ENCODE results near the gene MYMK.

The MYMK gene

DNA sequence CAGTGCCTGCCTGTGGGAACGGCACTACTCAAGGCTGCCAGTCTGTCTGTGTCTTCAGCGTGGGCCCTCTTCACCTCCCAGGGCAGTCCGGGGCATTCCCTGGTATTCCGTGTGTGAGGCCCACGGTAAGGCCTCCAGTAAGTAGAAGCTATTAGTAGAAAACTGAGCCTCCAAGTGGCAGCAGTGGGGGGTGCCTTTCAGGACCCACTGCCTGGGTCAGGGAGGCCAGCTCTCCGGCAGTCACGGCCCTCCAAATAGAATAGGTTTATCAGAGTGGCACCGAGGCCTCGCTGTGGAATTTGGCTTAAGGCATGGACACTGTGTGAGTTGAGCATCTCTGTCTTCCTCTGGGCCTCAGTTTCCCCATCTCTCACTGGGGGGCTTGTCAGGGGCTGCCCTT is 32.8 kb upstream of the MYMK start:
- no peak for DNase-seq

DNA sequence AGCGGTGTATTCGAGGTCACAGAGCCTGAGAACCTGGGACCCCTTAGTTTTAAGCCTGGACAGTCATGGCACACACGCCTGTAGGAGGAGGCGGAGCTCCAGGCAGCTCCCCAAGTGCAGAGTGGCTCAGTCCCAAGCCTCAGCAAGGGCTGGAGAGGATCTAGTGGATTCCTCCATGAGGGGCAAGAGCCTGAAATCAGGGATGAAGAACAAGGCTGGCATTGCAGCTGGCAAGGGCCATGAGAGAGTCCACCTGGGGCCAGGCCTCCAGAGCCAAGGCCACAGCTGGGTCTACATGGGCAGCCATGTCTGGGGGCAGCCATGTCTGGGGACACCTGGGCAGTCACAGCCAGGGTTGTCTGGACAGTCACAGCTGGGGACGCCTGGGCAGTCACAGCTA is 31.6 kb upstream of the MYMK start:
- no peak for DNase-seq

DNA sequence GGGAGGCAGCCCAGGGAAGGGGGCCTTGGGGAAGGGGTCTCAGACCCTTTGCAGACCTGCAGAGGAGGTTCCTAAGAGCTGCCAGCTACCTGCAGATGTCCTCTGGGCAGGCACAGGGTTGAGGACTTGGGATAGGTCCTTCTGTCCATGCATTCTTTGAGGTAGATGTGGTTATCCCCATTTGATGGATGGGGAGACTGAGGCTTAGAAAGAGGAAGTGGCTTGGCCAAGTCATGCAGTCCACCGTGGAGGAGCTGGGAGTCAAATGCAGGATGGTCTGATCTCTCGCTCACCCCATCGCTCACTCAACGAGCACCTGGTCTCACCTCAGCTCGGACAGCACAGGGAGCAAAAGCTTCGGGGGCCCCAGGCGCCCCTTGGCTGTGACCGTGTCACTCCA is 30.0 kb upstream of the MYMK start:
- no peak for DNase-seq

DNA sequence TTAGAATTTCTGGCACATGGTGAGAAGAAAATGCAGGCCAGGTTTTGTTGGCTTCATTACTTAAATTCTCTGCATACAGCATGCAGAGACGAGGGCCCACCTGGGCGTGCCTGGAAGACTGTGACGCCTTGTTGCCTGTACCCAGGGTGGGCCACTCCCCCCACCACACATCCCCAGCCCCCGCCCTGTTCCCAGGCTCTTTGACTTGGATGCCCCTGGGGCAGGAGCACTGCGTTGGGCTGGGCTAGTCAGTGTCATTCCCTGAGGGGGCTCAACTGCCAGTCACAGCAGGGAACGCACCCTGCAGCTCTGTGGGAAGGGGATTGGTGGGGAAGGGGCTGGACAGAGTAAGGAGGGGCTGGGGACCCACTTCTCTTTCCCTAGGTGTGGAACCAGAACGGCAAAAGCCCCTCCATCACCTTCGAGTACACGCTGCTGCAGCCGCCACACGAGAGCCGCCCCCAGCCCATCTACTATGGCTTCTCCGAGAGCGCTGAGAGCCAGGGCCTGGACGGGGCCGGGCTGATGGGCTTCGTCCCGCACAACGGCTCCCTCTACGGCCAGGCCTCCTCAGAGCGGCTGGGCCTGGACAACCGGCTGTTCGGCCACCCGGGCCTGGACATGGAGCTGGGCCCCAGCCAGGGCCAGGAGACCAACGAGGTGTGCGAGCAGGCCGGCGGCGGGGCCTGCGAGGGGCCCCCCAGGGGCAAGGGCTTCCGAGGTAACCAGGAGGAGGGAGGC is 29.4 kb upstream of the MYMK start:
- no peak for DNase-seq

DNA sequence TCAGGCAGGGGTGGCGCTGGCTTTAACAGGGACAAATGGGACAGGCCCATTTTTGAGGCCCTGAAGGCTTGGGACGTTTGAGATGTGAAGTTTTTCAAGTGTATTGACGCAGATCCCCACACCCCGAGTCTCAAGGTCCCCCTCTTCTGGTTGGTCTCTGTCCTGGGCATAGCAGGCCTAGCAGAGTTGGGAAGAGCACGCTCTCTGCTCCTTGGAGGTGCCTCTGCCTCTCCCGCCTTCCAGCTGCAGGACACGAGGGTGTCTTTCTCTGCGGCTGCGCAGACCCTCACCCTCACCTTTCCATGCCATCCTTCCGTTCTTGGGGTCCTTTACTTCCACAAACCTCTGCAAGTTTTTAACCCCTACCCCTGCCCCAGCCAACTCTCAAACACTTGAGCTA is 28.4 kb upstream of the MYMK start:
- no peak for DNase-seq

DNA sequence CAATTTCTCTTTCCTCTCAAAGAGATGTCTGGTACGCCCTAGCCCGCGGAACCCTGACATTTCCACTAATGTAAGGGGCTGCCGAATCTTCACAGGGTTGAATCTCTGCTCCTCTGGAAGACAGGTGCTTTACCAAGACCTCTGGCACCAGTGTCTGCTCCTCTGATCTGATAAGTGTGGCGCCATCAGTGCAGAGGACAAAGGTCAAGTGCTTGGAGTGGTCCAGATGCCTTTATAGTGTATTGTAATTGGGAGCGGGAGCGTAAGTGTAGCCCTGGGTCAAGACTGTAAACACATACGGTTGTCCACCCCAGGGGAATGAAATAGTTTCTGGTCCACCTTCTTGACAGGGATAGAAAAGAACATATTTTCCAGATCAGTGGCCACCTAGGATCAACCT is 27.5 kb upstream of the MYMK start:
- DNase-seq: no peak

DNA sequence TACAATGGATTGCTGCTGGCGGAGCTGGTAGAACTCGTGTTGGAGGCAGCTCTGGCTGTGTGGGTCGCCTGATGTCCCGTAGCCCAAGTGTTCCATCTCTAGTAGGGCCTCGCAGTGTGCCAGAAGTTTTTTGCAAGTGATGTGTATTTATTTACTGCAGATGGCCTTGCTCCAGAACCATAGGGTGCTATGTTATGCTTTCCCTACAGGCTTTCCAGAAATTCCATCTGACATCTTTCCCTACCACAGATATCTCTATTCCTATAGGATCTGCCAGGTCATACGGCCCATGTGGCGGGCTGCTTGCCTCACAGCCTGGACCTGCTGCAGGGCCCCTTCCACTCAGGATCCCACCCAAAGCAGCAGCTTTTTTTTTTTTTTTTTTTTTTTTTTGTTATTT is 26.7 kb upstream of the MYMK start:
- no peak for DNase-seq

DNA sequence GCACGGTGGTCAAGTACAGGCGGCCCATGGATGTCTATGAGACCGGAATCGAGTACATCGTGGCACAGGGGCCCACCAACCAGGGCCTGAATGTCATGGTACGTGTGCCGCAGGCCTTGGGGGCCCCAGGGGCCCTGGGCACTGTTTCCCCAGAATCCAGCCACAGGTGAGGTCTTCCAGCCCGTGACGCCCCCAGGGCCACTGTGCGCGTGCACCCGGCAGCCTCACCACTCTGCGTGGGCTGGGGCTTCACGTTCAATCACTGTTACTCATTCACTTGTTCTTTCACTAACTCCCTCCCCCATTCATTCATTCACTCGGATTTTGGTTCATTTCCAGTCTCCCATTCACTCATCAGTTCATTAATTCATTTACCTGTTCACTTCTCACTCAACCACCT is 22.4 kb upstream of the MYMK start:
- DNase-seq: no peak

DNA sequence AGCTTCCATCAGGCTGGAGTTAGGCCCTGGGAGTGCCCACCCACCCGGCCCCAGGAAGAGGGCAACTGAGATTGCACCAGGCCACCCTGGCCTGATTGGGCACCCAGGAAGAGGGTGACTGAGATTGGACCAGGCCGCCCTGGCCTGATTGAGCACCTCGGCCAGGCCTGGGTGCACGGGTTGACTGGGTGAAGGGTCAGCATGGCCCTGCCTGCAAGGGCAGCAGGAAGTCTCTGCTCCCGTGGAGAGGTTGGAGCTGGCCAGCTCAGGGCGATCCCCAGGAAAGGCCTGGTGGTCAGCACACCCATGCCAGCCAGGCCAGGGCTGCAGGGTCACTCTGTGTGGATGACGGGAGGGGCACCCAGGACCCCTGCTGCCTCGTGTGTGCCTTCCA is 21.5 kb upstream of the MYMK start:
- DNase-seq: no peak

DNA sequence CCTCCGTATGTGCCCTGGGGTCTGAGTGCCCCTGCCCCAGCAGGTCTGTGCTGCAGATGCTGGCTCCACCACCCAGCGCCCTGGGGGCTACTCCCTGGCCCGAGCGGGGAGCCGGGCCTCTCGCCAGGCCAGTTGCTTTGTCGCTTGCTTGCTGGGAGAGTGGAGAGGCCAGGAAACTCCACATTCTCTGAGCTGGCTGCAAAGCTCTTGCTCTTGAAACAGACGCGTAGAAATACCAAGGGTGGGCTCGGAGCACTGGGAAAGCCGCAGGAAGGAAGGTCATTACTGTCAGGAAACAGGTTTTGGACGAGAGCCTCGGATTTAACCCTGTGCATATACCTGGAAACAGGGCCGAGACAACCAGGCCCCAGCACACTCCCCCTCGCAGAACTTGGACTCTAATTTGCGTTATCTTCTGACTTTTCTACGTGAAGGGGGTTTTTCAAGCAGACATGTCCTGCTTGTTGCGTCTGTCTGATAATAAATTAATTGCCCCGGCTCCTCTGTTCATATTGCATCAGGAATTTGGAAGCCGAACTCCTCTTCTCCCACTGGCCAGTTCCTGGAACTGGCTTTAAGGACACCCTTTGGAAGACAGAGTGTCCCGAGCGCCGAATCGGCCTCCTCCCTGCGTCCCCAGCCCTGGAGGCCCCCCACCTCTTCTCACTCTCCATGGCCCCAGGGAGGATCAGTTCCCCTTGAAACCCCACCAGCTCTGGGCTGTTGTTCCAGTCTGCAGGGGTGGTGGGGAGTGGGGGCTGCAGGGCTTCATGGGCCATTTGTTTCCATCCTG is 20.9 kb upstream of the MYMK start:
- DNase-seq: no peak

DNA sequence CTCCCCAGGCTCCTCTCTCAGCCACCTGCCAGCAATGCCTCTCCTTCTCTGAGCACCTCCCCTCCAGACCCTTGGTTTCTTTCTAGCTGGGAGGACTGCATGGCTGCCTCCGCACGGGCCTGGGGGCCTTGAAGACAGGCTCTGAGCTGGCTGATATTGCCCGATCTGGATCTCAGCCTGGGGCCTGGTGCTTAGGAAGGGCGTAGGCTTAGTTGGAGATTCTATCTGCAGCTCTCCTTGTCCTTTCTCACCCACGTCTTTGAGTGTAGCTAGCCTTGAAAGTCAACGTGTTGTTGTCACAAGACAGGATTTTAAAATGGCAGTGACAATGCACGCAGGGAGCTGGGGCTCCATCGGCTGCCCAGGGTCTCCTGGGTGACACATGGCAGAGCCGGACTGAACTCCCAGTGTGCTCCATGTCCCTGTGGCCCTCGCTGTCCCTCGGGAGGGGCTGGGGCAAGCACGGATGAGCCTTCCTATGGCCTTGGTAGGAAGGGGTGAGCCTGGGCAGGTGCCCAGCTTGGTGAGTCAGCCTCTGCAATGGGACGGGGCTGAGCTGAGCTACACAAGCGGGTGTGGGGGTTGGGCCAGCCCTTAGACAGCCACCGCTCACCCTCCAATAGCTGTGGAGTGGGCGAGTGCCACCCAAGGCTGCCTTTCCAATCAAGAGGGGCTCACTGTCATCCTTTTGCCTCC is 19.2 kb upstream of the MYMK start:
- no peak for DNase-seq

DNA sequence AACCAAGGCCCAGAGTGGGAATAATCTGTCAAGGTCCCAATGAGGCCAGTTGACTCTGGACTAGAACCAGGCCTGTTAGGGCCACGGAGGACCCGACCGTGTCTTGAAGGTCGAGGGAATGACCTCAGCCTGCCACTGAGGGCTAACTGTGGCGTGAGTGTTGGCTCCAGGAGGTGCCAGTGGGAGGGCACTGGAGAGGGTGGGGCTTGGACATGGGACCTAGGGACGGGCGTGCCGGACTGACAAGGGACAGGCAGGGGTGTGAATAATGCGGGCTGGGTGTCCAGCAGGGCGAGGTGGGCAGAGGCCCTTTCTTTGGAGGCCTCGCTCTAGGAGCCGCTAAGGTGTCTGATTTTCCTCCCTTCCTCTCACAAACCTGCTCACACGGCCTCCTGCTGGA is 17.2 kb upstream of the MYMK start:
- no peak for DNase-seq

DNA sequence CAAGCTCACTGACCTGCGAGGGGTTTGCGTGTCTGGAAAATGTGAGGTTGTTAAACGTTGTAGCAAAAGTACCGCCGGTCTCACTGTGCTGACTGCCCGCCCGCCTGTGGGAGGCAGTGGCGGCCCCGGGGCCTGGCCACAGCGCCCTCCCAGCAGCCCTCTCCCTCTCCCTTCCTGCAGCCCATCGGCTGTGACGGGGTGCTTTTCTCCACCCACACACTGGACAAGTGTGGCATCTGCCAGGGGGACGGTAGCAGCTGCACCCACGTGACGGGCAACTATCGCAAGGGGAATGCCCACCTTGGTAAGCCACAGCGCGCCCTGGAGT is 15.9 kb upstream of the MYMK start:
- DNase-seq: no peak

DNA sequence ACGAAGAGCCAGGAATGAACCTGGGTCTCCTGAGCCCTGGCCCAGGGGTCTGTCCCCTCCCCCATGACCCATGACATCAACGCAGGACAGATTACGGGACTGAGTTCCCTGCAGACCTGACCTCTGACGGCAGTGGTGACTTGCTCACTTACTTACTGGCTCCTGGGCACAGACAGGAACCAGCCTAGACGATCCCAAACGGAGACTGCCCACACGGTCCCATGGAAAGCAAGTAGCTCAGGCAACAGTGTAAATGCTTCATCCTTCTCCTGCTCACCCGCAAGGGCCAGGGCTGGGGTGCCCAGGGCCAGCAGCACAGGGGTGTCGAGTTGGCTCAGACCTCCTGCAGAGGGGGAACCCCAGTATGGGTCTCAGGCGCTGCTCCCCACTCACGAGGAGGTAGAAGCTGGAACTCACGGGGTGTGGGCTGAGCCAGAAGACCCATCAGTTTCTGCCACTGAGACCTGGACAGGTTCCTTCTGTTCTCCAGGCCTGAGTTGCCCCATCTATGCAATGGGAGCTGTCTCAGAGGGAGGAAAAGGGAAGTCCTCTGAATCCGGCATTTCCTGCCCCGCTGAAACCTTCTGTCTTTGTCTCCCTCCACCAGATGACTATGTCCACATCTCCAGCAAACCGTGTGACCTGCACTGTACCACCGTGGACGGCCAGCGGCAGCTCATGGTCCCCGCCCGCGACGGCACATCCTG is 15.4 kb upstream of the MYMK start:
- no peak for DNase-seq

DNA sequence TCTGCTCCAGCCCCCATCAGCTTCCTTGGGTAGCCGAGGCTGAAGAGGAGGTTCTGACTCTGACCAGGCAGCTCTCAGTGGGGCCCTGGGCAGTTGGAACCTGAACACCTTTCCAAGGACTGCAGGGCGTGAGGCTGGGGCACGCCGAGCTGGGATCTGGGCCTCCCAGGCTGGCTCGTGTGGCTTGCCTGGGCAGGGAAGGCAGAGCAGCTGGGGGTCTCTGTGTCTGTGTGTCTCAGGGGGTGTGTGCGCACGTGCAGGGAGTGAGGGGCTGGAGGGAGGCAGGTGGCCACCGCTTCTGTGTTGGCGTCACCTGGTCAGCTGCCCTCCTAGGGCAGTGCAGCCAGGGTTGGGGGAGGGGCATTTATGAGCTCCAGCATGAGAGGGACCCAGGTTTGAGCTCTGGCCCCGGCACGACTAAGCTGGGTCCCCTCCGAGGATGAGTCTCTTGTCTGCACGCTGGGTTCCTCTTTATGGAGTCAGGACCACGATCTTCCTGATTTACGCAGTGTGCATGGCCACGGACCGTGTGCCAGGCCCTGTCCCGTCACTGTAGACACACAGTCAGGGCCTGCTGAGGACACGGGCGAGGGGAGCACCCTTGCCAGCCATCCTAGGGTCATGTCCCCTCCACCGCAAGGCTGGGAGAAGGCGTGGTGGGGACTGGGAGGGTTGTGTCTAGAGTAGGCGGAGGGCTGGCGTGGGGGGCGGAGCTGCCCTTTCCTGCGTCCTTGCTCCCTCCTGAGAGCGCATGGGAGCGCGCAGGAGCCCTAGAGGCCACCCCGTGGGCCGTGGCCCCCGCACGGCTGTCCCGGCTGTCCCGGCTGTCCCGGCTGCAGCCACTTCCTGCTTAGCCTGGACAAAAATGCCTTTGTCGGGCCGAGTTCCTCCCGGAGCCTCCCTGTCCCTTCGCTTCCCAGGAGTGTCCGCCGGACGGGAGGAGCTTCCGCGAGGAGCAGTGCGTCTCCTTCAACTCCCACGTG is 14.4 kb upstream of the MYMK start:
- DNase-seq: no peak

DNA sequence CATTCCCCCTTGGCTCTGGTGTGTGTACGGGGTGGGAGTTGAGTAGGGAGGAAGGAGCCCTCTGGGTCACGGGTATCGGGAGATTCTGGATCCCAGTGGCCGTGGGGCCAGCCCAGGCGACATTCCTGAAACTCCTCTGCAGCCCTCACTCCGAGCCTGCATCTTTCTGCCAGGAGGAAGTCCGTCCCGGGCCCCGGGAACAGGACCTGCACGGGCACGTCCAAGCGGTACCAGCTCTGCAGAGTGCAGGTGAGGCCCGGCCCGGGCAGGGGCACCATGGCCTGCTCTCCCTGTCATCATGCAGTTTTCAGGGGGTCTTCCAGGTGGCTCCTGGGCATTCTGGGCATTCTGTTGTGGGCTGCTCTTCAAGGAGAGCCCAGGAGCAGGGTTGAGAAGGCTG is 13.4 kb upstream of the MYMK start:
- no peak for DNase-seq

DNA sequence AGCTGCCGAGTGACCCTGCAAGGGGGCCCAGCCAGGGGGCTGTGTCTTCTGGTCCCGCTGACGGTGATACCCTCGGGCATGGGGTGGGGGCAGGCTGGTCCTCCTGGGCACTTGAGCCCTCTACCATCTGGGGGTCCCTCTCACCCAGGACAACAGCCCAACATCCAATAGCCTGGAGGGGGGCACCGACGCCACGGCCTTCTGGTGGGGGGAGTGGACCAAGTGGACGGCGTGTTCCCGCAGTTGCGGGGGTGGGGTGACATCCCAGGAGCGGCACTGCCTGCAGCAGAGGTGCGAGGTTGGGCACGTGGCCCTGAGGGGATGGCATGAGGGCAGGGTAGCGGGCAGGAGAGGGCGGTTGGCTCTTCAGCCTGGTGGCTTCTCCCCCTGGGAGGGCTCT is 12.5 kb upstream of the MYMK start:
- no peak for DNase-seq

DNA sequence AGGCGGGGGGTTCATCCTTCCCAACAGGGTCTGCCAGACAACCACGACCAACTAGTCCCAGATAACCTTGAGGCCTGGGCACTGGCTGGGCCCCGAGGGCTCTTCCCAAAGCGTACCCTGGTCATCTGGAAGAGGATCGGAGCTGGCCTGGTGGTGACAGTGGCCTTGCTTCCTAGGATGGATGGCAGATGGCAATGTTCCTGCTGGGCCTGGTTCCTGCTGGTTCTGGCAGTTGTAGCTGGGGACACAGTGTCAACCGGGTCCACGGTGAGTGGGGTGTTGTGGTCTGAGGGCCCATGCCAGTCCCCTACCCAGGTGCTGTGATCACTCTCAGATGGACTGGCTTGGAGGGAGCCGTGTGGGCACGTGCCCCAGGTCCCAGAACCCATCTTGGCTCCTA is 11.8 kb upstream of the MYMK start:
- DNase-seq: no peak

DNA sequence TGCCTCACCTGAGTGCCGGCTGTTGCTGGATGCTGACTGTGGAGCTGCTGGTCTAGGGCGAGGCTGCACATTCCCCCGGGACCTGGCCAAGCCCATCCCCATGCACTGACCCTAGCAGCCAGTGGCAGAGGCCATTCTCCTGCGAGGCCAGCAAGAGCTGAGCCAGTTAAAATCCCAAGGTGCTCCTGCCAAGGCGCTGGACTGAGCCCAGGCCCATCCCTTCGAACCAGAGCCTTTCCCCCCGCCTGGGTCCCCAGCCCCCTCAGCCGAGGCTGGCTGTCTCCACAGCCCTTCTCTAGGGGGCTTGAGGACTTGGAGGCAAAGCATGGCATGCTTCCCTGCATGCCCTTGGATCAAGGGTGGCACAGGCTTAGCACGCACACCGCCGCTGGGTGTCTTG is 11.3 kb upstream of the MYMK start:
- DNase-seq: no peak

DNA sequence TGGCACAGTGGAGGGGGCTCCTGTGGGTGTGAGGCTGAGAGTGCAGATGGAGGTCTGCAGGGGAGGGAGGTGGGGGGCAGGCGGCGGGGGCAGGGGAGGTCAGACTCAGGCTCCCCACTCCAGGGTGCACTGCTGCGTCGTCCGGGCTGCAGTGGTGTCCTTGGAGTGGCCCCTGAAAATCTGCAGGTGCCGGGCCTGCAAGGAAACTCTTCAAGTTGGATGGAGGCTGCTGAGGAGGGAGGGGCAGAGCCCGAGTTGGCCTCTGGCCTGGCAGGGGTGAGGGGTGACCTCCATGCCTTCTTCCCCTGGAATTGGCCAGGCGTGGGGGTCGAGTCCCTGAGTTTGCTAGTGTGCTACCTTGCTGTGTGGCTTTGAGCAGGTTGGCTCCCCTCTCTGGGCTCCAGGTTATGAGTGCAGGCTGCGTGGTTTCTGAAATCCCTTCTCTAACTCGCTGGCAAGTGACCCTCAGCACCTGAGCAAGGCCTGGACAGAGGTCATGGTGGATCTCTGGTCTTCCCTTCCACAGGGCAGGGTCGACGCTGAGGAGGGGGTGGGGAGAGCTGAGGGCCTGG is 10.6 kb upstream of the MYMK start:
- no peak for DNase-seq

DNA sequence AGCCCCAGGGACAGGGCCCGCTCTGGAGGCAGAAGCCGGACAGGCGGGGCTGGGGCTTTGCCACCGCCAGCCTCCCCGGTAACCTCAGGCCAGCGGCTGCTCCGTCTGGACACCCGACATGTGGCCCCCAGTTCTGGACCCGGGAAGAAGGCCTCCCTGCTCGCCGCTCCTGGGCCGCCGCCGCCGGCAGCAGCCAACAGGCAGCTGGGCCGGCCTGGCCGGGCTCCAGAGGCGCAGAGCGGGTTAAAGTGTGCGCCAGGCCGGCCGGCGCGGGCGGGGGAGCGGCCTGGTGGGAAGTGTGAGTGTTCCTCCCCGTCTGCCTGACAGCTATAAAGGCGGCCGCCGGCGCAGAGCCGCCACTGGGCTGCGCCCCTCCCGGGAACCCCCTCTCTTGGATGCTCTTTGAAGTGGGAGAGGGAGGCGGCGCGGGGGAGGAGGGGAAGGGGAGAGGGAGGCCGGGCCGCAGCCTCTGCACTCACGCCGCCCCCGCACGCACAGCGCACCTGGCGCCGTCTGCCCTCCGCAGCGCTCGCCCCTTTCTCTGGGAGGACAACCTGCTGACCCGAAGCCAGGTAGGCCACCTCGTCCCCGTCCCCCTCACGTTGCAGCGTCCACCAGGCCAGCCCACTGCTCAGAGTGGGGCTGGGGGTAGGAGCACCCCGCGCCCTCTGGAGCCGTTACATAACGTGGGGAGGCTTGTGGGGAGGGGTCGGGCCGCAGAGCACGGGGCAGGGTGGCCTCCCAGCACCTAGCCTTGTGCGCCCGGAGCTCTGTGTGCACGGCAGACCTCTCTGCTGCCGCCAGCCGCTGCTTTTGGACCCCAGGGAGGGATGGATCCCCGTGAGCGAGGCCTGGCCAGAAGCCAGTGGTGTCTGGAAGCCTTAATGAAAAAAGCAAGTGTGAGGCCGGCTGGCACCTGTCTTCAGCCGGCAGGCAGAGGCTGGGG is 9.9 kb upstream of the MYMK start, which contains the start of gene ADAMTSL2:
TSS of gene ADAMTSL2 (plus strand) at position 359 of the 946 bp plus-strand sequence. CDS start 2,009 bp downstream, outside the sequence.
- DNase-seq: peak in 1 of 2 experiments; percentile 15

All from NCI-H526 (cell line).